Endothelial cell of umbilical vein (primary cell): Measurements from ENCODE around the gene GPR137B. TPM values are rescaled to one million over a fixed set of nuclear protein-coding genes. Genes with fewer than 3 reads are reported as not detected.
A peak's percentile ranks its signal among the peaks of the same experiment; 100 is the strongest.

Experiments
- BruUV-seq: library from RNA; stranded (reverse); fragments of 400-500 nt; replicated peaks from 2 replicates; lab custom pipeline; 2021; lab: Mats Ljungman, UMichigan
- CTCF ChIA-PET: fragments of 300-600, 350-600 bp; sonication (Branson Sonifier 250); formaldehyde crosslinking; loops from one replicate; lab custom pipeline; 2021; ENCODE audit warnings: antibody characterized with exemption, inconsistent platforms; lab: Charles Lee
- POLR2A ChIA-PET: fragments of 300-600, 350-600 bp; sonication (Branson Sonifier 250); formaldehyde crosslinking; loops from one replicate; lab custom pipeline; 2021; ENCODE audit warnings: antibody characterized with exemption, inconsistent platforms; lab: Charles Lee
- DNase-seq: peaks from one replicate; pipeline ENCODE4 v3.0.0-alpha.2; 2011; ENCODE audit warnings: low read depth, low spot score
- FAIRE-seq: peaks from 2 replicates; lab custom pipeline; 2011; peaks lifted over from hg19 to GRCh38; lab: Jason Lieb, UNC
- H2AFZ ChIP-seq: 2 replicates; pipeline ENCODE4 v1.6.0; 2012; ENCODE audit warnings: low read depth, low read length, control low read depth, inconsistent platforms
- H3K27ac ChIP-seq: 2 replicates; pipeline ENCODE4 v1.5.1; 2011; ENCODE audit warnings: low read depth, mild to moderate bottlenecking, control low read depth, low read length, moderate library complexity; ENCODE audit not compliant: insufficient read depth
- H3K27me3 ChIP-seq, 2 experiments: 2 replicates each; pipeline versions ENCODE4 v1.6.0 to v1.6.1; 2011; ENCODE audit warnings: low read length in 2 of 2, mixed read lengths in 1 of 2; ENCODE audit not compliant: control insufficient read depth in 2 of 2, insufficient read depth in 2 of 2
- H3K36me3 ChIP-seq, 2 experiments: 2 replicates in 1 of 2; 3 replicates in 1 of 2; pipeline ENCODE4 v1.5.1; 2011; ENCODE audit warnings: low read length in 2 of 2, mild to moderate bottlenecking in 1 of 2, moderate library complexity in 1 of 2; ENCODE audit not compliant: control insufficient read depth in 2 of 2, insufficient read depth in 2 of 2; ENCODE audit errors: extremely low read depth in 1 of 2
- H3K4me1 ChIP-seq: 3 replicates; pipeline ENCODE4 v1.5.1; 2011; ENCODE audit warnings: mild to moderate bottlenecking, low read length; ENCODE audit not compliant: control insufficient read depth, insufficient read depth; ENCODE audit errors: extremely low read depth
- H3K4me2 ChIP-seq: 2 replicates; pipeline ENCODE4 v1.6.1; 2011; ENCODE audit warnings: low read length, control low read depth, mixed read lengths; ENCODE audit not compliant: insufficient read depth
- H3K4me3 ChIP-seq, 3 experiments: fragments of 200-600 bp in 1 of 3; sonication (generic), shearing (Covaris generic) in 1 of 3; replicated peaks in 1 of 3; 2 replicates each; pipeline ENCODE4 v1.5.1; 2011 to 2016; ENCODE audit warnings: control low read depth in 3 of 3, low read length in 3 of 3, mild to moderate bottlenecking in 2 of 3, inconsistent platforms in 1 of 3, low read depth in 1 of 3, moderate library complexity in 1 of 3; ENCODE audit not compliant: insufficient read depth in 1 of 3
- H3K79me2 ChIP-seq: 2 replicates; pipeline ENCODE4 v1.6.0; 2012; ENCODE audit warnings: low read length, inconsistent platforms; ENCODE audit not compliant: control insufficient read depth, insufficient read depth
- H3K9ac ChIP-seq: replicated peaks from 2 replicates; pipeline ENCODE3; 2011; ENCODE audit warnings: low read length, control low read depth; ENCODE audit not compliant: insufficient read depth; ENCODE audit errors: extremely low read depth
- H3K9me1 ChIP-seq: replicated peaks from 3 replicates; pipeline ENCODE4 v1.6.0; 2011; ENCODE audit warnings: mild to moderate bottlenecking, low read length; ENCODE audit not compliant: control insufficient read depth, insufficient read depth; ENCODE audit errors: extremely low read depth
- H3K9me3 ChIP-seq: replicated peaks from 2 replicates; pipeline ENCODE4 v1.5.1; 2012; ENCODE audit warnings: low read length, inconsistent platforms; ENCODE audit not compliant: control insufficient read depth, insufficient read depth
- H4K20me1 ChIP-seq: replicated peaks from 2 replicates; pipeline ENCODE3; 2011; ENCODE audit warnings: mild to moderate bottlenecking, low read length; ENCODE audit not compliant: control insufficient read depth, insufficient read depth; ENCODE audit errors: extremely low read depth
- CTCF ChIP-seq, 2 donors: IDR thresholded peaks; 1 replicate in 1 of 2; 2 replicates in 1 of 2; pipeline ENCODE4 v1.5.1; 2011; ENCODE audit warnings: low read length in 2 of 2, mild to moderate bottlenecking in 2 of 2, moderate library complexity in 2 of 2, control low read depth in 1 of 2, inconsistent platforms in 1 of 2, low read depth in 1 of 2; ENCODE audit not compliant: insufficient read depth in 1 of 2; ENCODE audit errors: extremely low read depth in 1 of 2
- MAX ChIP-seq: IDR thresholded peaks from 2 replicates; pipeline ENCODE4 v1.6.1; 2011; ENCODE audit not compliant: insufficient read depth, insufficient read length
- dilution Hi-C: fragments of 300-500 bp; cut with MboI; formaldehyde crosslinking; loops from one replicate; pipeline ENCODE4 v1.15.0; 2019; ENCODE audit warnings: low sequenced_read_pairs; ENCODE audit not compliant: extremely low pct_ligation_motif_present
- intact Hi-C: fragments of 100-400 bp; cut with micrococcal nuclease; formaldehyde crosslinking; loops from one replicate; pipeline ENCODE4 v1.10.0; 2022
- polyA plus RNA-seq, 4 experiments: library from polyadenylated mRNA; depleted of rRNA in 3 of 4; stranded (reverse) in 3 of 4; unstranded in 1 of 4; fragments of >200 nt; gene quantifications; 2 replicates each; pipeline versions ENCODE4 v1.2.1 to v1.2.3, GENCODE V29; 2011 to 2012; ENCODE audit warnings: missing spikeins in 1 of 4
- total RNA-seq: library from RNA; stranded (reverse); gene quantifications from 2 replicates; pipeline ENCODE4 v1.2.3, GENCODE V29; 2021

The GPR137B gene
- total and polyA plus RNA-seq, 2 donors (not counting 3 experiments of a cell fraction or from before 2014, with no cell fraction given) = 7.8 to 11.9 TPM

GRCh38 chr1:236103646-236104218, 38.6 kb upstream of the GPR137B start:
- H3K9me1 ChIP-seq = no peaks in the 10 kb centered on the region
- peak overlapping the region; percentile 61 for H2AFZ ChIP-seq
- dilution Hi-C loops = no loop called here
- no peak overlapping the region for H3K9ac ChIP-seq
- intact Hi-C loops = loop anchor here (1.0 to 5.0 kb wide), 4 partner anchors 387 to 764 kb away; no protein-coding TSS in a partner anchor
- ChIA-PET POLR2A (no interaction called here), CTCF (interaction anchor here (0.8 to 1.4 kb wide), 6 partner anchors 9 to 1458 kb away, joined by 3 to 5 read pairs (median 4); no protein-coding TSS in a partner anchor)
- H4K20me1 ChIP-seq = no peaks in the 10 kb centered on the region
- TF ChIP-seq CTCF (IDR thresholded peaks at IDR 0.05; ENCODE audit: extremely low read depth in 1 of 2, insufficient read depth in 1 of 2, low read depth in 1 of 2, low read length in 2 of 2) (peak; percentile 56 to 60), MAX (no peak)
- peak; percentile 85 for FAIRE-seq
- H3K36me3 ChIP-seq = no peaks in the 10 kb centered on the region
- no peaks in the 10 kb centered on the region for H3K27me3 ChIP-seq
- no TSS peak for BruUV-seq
- H3K9me3 ChIP-seq = no peaks in the 10 kb centered on the region
- H3K4me3 ChIP-seq = no peak overlapping the region
- no peak overlapping the region for H3K27ac ChIP-seq
- H3K4me2 ChIP-seq = no peak overlapping the region
- no peaks in the 10 kb centered on the region for H3K79me2 ChIP-seq
- peak; percentile 73 for DNase-seq
- H3K4me1 ChIP-seq = no peaks in the 10 kb centered on the region
